ENCODE measurements around the gene SYNJ2.

GRCh38 chr6:158050107-158050735 is 68.6 kb downstream of the SYNJ2 start:
- TF ChIP-seq CTCF (IDR thresholded peaks at IDR 0.05; ENCODE audit: low read depth, low read length) (no peak), EZH2phosphoT487 (IDR thresholded peaks at IDR 0.05; ENCODE audit: low read depth) (no peak)
